KMS-11 (cell line): ENCODE measurements around the gene CD247.

Experiments
- H2AFZ ChIP-seq: fragments of 200-600 bp; sonication (generic); 2 replicates; pipeline ENCODE4 v1.6.1; 2016; ENCODE audit warnings: antibody characterized with exemption, mixed run types, low read depth
- H3K27ac ChIP-seq: fragments of 200-600 bp; sonication (generic); 2 replicates; pipeline ENCODE4 v1.6.1; 2016; ENCODE audit warnings: mild to moderate bottlenecking, mixed run types
- H3K27me3 ChIP-seq: fragments of 200-600 bp; sonication (generic); 2 replicates; pipeline ENCODE4 v1.6.1; 2017; ENCODE audit warnings: mild to moderate bottlenecking, low read depth, mixed run types, moderate library complexity; ENCODE audit not compliant: insufficient read depth
- H3K36me3 ChIP-seq: fragments of 200-600 bp; sonication (generic); 2 replicates; pipeline ENCODE4 v1.6.1; 2017; ENCODE audit warnings: mild to moderate bottlenecking, mixed run types; ENCODE audit not compliant: insufficient read depth
- H3K4me1 ChIP-seq: fragments of 200-600 bp; sonication (generic); 2 replicates; pipeline ENCODE4 v1.6.1; 2016; ENCODE audit warnings: mild to moderate bottlenecking, low read depth, mixed run types; ENCODE audit not compliant: poor library complexity, severe bottlenecking
- H3K4me2 ChIP-seq: fragments of 200-600 bp; sonication (generic); 2 replicates; pipeline ENCODE4 v1.7.0; 2016; ENCODE audit warnings: mild to moderate bottlenecking, mixed run types
- H3K4me3 ChIP-seq: fragments of 200-600 bp; sonication (generic); IDR thresholded peaks from 2 replicates; pipeline ENCODE4 v1.6.1; 2017; ENCODE audit warnings: low read depth, low read length, mixed read lengths; ENCODE audit not compliant: insufficient read depth
- H3K79me2 ChIP-seq: fragments of 200-600 bp; sonication (generic); 2 replicates; pipeline ENCODE4 v1.6.1; 2016; ENCODE audit warnings: low read depth, mixed run types; ENCODE audit not compliant: insufficient read depth
- H3K9ac ChIP-seq: fragments of 200-600 bp; sonication (generic); 2 replicates; pipeline ENCODE4 v1.6.1; 2016; ENCODE audit warnings: mild to moderate bottlenecking, mixed run types
- H4K20me1 ChIP-seq: fragments of 200-600 bp; sonication (generic); 2 replicates; pipeline ENCODE4 v1.6.1; 2016; ENCODE audit warnings: mild to moderate bottlenecking, mixed run types; ENCODE audit not compliant: insufficient read depth
- TF ChIP-seq, protein P1 (sequence below): fragments of 200-600 bp; sonication (generic); conservative IDR thresholded peaks from 2 replicates; pipeline ENCODE4 v1.6.1; 2017; ENCODE audit warnings: low read depth, mild to moderate bottlenecking, antibody characterized with exemption, low read length, moderate library complexity, mixed read lengths

Gene CD247

DNA sequence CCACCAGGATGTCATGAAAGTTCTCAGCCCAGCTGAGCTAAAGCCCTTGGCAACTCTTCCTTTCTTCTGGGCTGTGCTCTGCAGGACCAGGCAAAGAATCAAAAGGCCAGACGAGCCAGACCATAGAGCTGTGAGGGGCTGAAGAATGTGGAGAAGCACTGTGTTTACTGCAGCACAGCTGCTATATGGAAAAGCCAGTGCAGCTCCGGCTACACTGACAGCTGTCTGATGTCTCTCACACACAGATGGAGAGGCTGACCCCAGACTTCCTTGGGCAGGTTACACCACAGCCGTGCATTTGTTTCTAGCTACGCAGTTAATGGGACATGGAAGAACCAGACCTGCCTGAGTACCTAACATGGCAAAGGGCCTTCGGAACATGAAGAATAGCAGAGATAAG is 40.3 kb downstream of the CD247 start:
- TF ChIP-seq, protein P1, sequence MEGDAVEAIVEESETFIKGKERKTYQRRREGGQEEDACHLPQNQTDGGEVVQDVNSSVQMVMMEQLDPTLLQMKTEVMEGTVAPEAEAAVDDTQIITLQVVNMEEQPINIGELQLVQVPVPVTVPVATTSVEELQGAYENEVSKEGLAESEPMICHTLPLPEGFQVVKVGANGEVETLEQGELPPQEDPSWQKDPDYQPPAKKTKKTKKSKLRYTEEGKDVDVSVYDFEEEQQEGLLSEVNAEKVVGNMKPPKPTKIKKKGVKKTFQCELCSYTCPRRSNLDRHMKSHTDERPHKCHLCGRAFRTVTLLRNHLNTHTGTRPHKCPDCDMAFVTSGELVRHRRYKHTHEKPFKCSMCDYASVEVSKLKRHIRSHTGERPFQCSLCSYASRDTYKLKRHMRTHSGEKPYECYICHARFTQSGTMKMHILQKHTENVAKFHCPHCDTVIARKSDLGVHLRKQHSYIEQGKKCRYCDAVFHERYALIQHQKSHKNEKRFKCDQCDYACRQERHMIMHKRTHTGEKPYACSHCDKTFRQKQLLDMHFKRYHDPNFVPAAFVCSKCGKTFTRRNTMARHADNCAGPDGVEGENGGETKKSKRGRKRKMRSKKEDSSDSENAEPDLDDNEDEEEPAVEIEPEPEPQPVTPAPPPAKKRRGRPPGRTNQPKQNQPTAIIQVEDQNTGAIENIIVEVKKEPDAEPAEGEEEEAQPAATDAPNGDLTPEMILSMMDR, result no peak
- H2AFZ ChIP-seq, result no peak overlapping the region
- H3K27me3 ChIP-seq, result no peaks in the 10 kb centered on the region

DNA sequence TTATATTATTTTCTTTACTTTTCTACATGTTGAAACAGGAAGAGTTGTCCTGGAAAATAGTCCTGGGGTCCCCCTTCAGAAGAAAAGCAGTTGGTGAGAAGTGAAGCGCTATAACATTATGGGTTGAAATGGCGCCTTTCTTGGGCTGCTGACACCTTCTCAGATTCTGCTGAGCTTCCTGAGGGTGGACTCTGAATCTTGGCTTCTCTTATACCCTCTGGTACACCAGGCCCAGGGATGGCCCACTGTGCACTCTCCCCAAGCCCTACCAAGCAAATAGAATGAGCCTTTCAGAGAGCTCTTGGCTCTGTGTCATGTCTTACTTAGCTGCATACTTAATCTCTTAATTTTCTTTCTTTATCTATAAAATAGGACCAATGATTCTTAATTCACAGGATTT is 42.3 kb downstream of the CD247 start:
- Histone ChIP-seq H3K79me2 (no peaks in the 10 kb centered on the region), H2AFZ (no peak overlapping the region), H3K9ac (no peak overlapping the region), H3K4me1 (no peaks in the 10 kb centered on the region), H3K36me3 (no peaks in the 10 kb centered on the region), H3K4me2 (no peak overlapping the region), H3K27me3 (no peaks in the 10 kb centered on the region), H4K20me1 (no peaks in the 10 kb centered on the region), H3K4me3 (no peak overlapping the region), H3K27ac (no peak overlapping the region)
- TF ChIP-seq, protein P1, result no peak

More for the DNA sequence above, 40.3 kb downstream of the CD247 start:
- Histone ChIP-seq H3K36me3 (no peaks in the 10 kb centered on the region), H3K27ac (no peak overlapping the region), H3K4me2 (no peak overlapping the region), H3K79me2 (no peaks in the 10 kb centered on the region), H3K4me1 (no peaks in the 10 kb centered on the region), H3K9ac (no peak overlapping the region), H3K4me3 (no peak overlapping the region), H4K20me1 (no peaks in the 10 kb centered on the region)

DNA sequence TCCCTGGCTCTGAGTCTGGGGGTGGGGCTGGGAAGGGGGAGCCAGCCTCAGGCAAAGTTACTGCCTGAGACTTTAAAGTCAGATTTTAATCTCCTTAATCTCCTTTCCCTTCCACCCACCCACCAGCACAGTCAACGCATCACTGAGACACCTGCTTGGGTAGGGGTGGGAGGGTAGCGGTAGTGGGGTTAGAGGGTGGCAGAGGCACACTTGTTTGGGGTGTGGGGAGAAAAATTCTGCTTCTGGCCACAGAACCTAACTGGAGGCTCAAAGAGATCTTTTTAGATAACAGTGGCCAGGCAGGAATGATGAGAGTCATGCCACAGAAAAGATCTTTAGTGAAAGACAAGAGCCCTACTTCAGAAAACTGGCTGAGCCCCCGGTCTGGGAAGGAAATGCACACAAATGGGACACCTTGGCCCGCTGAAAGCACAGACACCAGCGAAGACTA is 44.1 kb downstream of the CD247 start:
- Histone ChIP-seq H4K20me1 (no peaks in the 10 kb centered on the region), H3K79me2 (no peaks in the 10 kb centered on the region), H3K36me3 (no peaks in the 10 kb centered on the region), H3K9ac (no peak overlapping the region), H3K27me3 (no peaks in the 10 kb centered on the region), H3K27ac (no peak overlapping the region), H2AFZ (no peak overlapping the region), H3K4me1 (no peaks in the 10 kb centered on the region), H3K4me3 (no peak overlapping the region), H3K4me2 (no peak overlapping the region)
- TF ChIP-seq, protein P1, result no peak

DNA sequence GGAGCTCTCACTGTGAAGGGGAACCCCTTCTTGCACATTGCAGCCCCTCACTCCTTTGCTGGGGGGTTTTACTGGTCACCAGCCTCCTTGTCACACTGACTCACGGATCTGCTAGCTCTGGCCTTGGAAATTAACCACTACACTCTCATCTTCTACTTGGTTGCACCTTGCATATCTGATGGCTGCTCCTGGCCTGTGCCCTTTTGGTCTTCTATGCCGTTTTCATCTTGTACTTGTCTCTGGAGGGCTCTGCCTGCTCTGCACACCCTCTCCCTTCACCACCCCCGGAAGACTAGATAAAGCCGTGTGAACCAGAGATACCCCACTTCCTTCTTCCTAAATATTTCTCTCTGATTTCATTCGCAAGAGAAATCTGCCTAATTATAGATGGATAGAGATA is 44.6 kb downstream of the CD247 start:
- Histone ChIP-seq H3K4me3 (no peak overlapping the region), H3K9ac (no peak overlapping the region), H3K4me1 (no peaks in the 10 kb centered on the region)

More for the DNA sequence above, 44.6 kb downstream of the CD247 start:
- H3K36me3 ChIP-seq, result no peaks in the 10 kb centered on the region
- H2AFZ ChIP-seq, result no peak overlapping the region
- no peaks in the 10 kb centered on the region for H3K79me2 ChIP-seq
- no peaks in the 10 kb centered on the region for H3K27me3 ChIP-seq
- no peaks in the 10 kb centered on the region for H4K20me1 ChIP-seq
- TF ChIP-seq, protein P1, result no peak
- no peak overlapping the region for H3K27ac ChIP-seq
- H3K4me2 ChIP-seq, result no peak overlapping the region
